CD14-positive monocyte (primary cell): Measurements from ENCODE around the gene KRTAP4-8. TPM values are rescaled to one million over a fixed set of nuclear protein-coding genes. Genes with fewer than 3 reads are reported as not detected.
"Not testable (repeated sequence)": the region's sequence is repeated elsewhere in the genome, so short reads cannot be mapped to it uniquely, and the experiment has no call there.

ENCODE experiments used
- DNase-seq, 3 donors: peaks; one replicate each; pipeline ENCODE4 v3.0.0-alpha.2; 2011 to 2022
- H2AFZ ChIP-seq: 2 replicates; pipeline ENCODE4 v1.6.0; 2012; ENCODE audit warnings: mild to moderate bottlenecking, low read depth, low read length, inconsistent platforms; ENCODE audit not compliant: insufficient read depth, poor library complexity, severe bottlenecking
- H3K27ac ChIP-seq, 2 donors: 1 replicate in 1 of 2; 2 replicates in 1 of 2; pipeline ENCODE4 v1.5.1; 2012 to 2013; ENCODE audit warnings: low read length in 2 of 2, control low read depth in 1 of 2, inconsistent platforms in 1 of 2, low read depth in 1 of 2, mild to moderate bottlenecking in 1 of 2
- H3K27me3 ChIP-seq, 2 donors: one replicate each; pipeline versions ENCODE4 v1.6.0 to v1.6.1; 2011 to 2013; ENCODE audit warnings: low read length in 2 of 2; ENCODE audit not compliant: control insufficient read depth in 2 of 2, insufficient read depth in 2 of 2
- H3K36me3 ChIP-seq, 2 donors: replicated peaks in 1 of 2; 1 replicate in 1 of 2; 2 replicates in 1 of 2; pipeline versions ENCODE4 v1.5.1 to v1.6.1; 2012 to 2013; ENCODE audit warnings: low read length in 2 of 2, control low read depth in 1 of 2, inconsistent platforms in 1 of 2, mild to moderate bottlenecking in 1 of 2; ENCODE audit not compliant: insufficient read depth in 2 of 2, control insufficient read depth in 1 of 2
- H3K4me1 ChIP-seq, 2 donors: 1 replicate in 1 of 2; 2 replicates in 1 of 2; pipeline versions ENCODE4 v1.5.1 to v1.6.1; 2012 to 2013; ENCODE audit warnings: low read length in 2 of 2, control low read depth in 1 of 2, inconsistent platforms in 1 of 2, mild to moderate bottlenecking in 1 of 2, moderate library complexity in 1 of 2; ENCODE audit not compliant: insufficient read depth in 2 of 2, control insufficient read depth in 1 of 2
- H3K4me2 ChIP-seq: replicated peaks from 2 replicates; pipeline ENCODE3; 2012; ENCODE audit warnings: low read length, moderate library complexity, mild to moderate bottlenecking; ENCODE audit not compliant: poor library complexity, severe bottlenecking; ENCODE audit errors: extremely low read depth
- H3K4me3 ChIP-seq, 3 experiments: fragments of 200-600 bp in 1 of 3; sonication (generic) in 1 of 3; replicated peaks in 1 of 3; 1 replicate in 2 of 3; 2 replicates in 1 of 3; pipeline ENCODE4 v1.5.1; 2011 to 2013; ENCODE audit warnings: low read length in 3 of 3, mild to moderate bottlenecking in 3 of 3, control low read depth in 2 of 3, low read depth in 2 of 3, inconsistent platforms in 1 of 3, moderate library complexity in 1 of 3
- H3K79me2 ChIP-seq: 2 replicates; pipeline ENCODE4 v1.6.0; 2012; ENCODE audit warnings: mild to moderate bottlenecking, control low read depth, inconsistent platforms, low read length, moderate library complexity; ENCODE audit not compliant: insufficient read depth
- H3K9ac ChIP-seq: 2 replicates; pipeline ENCODE4 v1.6.0; 2017; ENCODE audit warnings: low read length, mild to moderate bottlenecking; ENCODE audit not compliant: insufficient read depth, poor library complexity, severe bottlenecking
- H3K9me3 ChIP-seq, 2 donors: replicated peaks in 1 of 2; 1 replicate in 1 of 2; 2 replicates in 1 of 2; pipeline versions ENCODE4 v1.5.1 to v1.6.1; 2012 to 2013; ENCODE audit warnings: low read length in 2 of 2, control low read depth in 1 of 2; ENCODE audit not compliant: control insufficient read depth in 1 of 2, insufficient read depth in 1 of 2
- H4K20me1 ChIP-seq: 2 replicates; pipeline ENCODE4 v1.6.0; 2012; ENCODE audit warnings: mild to moderate bottlenecking, low read length, control low read depth, moderate library complexity; ENCODE audit not compliant: insufficient read depth
- H3K27ac Mint-ChIP-seq, 7 donors: one replicate each; pipeline ENCODE4 v1.8.0; 2020; ENCODE audit warnings: mild to moderate bottlenecking in 7 of 7, mixed read lengths in 7 of 7, moderate library complexity in 6 of 7, inconsistent platforms in 2 of 7
- H3K27me3 Mint-ChIP-seq, 3 donors: one replicate each; pipeline ENCODE4 v1.8.0; 2021 to 2022; ENCODE audit warnings: low read depth in 3 of 3, mild to moderate bottlenecking in 3 of 3, mixed read lengths in 3 of 3, moderate library complexity in 3 of 3, inconsistent platforms in 1 of 3
- H3K36me3 Mint-ChIP-seq, 2 donors: one replicate each; pipeline ENCODE4 v1.8.0; 2020; ENCODE audit warnings: mixed read lengths in 2 of 2, inconsistent platforms in 1 of 2, mild to moderate bottlenecking in 1 of 2
- H3K4me1 Mint-ChIP-seq: one replicate; pipeline ENCODE4 v1.8.0; 2020; ENCODE audit warnings: mild to moderate bottlenecking, mixed read lengths
- H3K4me3 Mint-ChIP-seq, 2 donors: one replicate each; pipeline ENCODE4 v1.8.0; 2020; ENCODE audit warnings: mild to moderate bottlenecking in 2 of 2, mixed read lengths in 2 of 2, moderate library complexity in 1 of 2
- H3K9me3 Mint-ChIP-seq, 7 donors: one replicate each; pipeline ENCODE4 v1.8.0; 2020 to 2022; ENCODE audit warnings: mixed read lengths in 7 of 7, mild to moderate bottlenecking in 6 of 7, moderate library complexity in 6 of 7, inconsistent platforms in 2 of 7
- CTCF ChIP-seq: fragments of 200-600 bp; IDR thresholded peaks from one replicate; pipeline ENCODE4 v1.8.0; 2022; ENCODE audit warnings: antibody characterized with exemption, mild to moderate bottlenecking
- WGBS: methylation state at CpG from one replicate; pipeline ENCODE4 v1.1.5; 2013; ENCODE audit warnings: missing lambda C conversion rate; ENCODE audit not compliant: insufficient coverage; 5-methylcytosine and 5-hydroxymethylcytosine counted together
- intact Hi-C, 2 donors: fragments of 100-400 bp; cut with micrococcal nuclease; formaldehyde crosslinking; loops; one replicate each; pipeline versions ENCODE4 v1.15.0 to v1.15.1; 2023
- polyA plus RNA-seq, 3 donors: library from polyadenylated mRNA; depleted of rRNA in 1 of 3; unstranded in 2 of 3; stranded (reverse) in 1 of 3; fragments of 300-500 nt in 2 of 3; fragments of >200 nt in 1 of 3; fragmentation: Illumina TruSeq in 2 of 3; gene quantifications; 1 replicate in 2 of 3; 2 replicates in 1 of 3; pipeline ENCODE4 v1.2.3, GENCODE V29; 2012 to 2021

KRTAP4-8 gene
- polyA plus RNA-seq, 3 donors = not detected

- Mint-ChIP-seq H3K36me3 (no peaks in the 10 kb centered on the region), H3K9me3 (peaks cover 0 to 8% (median 0%) of the 10 kb centered on the region in 7 donors), H3K4me3 (no peak overlapping the region), H3K27ac (no peak overlapping the region), H3K27me3 (peaks cover 0 to 4% (median 0%) of the 10 kb centered on the region in 3 donors), H3K4me1 (peaks cover 24% of the 10 kb centered on the region)
- no peaks in the 10 kb centered on the region for H3K27me3 ChIP-seq
- peaks cover 14 to 21% of the 10 kb centered on the region in 2 donors for H3K4me1 ChIP-seq
- no peaks in the 10 kb centered on the region for H4K20me1 ChIP-seq
- no peak for TF ChIP-seq CTCF
- H3K27ac ChIP-seq = no peak overlapping the region
- H3K9ac ChIP-seq = no peak overlapping the region
- DNase-seq = no peak
- H2AFZ ChIP-seq = no peak overlapping the region
- intact Hi-C loops = no loop called here
- 100% methylated on average over 1 of the region's 4 CpGs for WGBS
- no peaks in the 10 kb centered on the region for H3K9me3 ChIP-seq
- H3K4me3 ChIP-seq = no peak overlapping the region
- H3K36me3 ChIP-seq = no peaks in the 10 kb centered on the region
- H3K79me2 ChIP-seq = no peaks in the 10 kb centered on the region
- H3K4me2 ChIP-seq = no peak overlapping the region
These were observed 20.8 kb upstream of the KRTAP4-8 start for GRCh38 chr17:41118721-41119120.

- DNase-seq, H3K79me2 ChIP-seq, H3K27ac ChIP-seq, H4K20me1 ChIP-seq, H3K4me3 ChIP-seq, H3K27me3 ChIP-seq, H3K9ac ChIP-seq, H2AFZ ChIP-seq, H3K9me3 ChIP-seq, H3K36me3 ChIP-seq, H3K9me3 Mint-ChIP-seq, H3K4me3 Mint-ChIP-seq, intact Hi-C loops, H3K27me3 Mint-ChIP-seq, H3K36me3 Mint-ChIP-seq, H3K4me2 ChIP-seq: not testable (repeated sequence)
- peaks cover 24% of the 10 kb centered on the region for H3K4me1 Mint-ChIP-seq
- 92% methylated on average over 10 of the region's 10 CpGs for WGBS
- peaks cover 14 to 21% of the 10 kb centered on the region in 2 donors for H3K4me1 ChIP-seq
- H3K27ac Mint-ChIP-seq = peak within 1 kb of the TSS in 3 of 7 donors; percentile 6 to 37 (median 13)
These were observed 20.0 kb upstream of the KRTAP4-8 start, which contains the start of gene KRTAP4-11 for GRCh38 chr17:41117846-41118386. Gene KRTAP4-11, minus strand, starts transcription at chr17:41118373. Its CDS starts 58 bp downstream, at chr17:41118315.
